H1 (cell line): ENCODE data around the gene DSE. TPM values are rescaled to one million over a fixed set of nuclear protein-coding genes. Genes with fewer than 3 reads are reported as not detected.

Experiments used
- CTCF ChIA-PET: fragments of 300-600 bp; sonication (Branson Sonifier 250); formaldehyde crosslinking; loops from one replicate; lab custom pipeline; 2021; ENCODE audit not compliant: partially characterized antibody; lab: Charles Lee
- POLR2A ChIA-PET: fragments of 300-600 bp; sonication (Branson Sonifier 250); formaldehyde crosslinking; loops from one replicate; lab custom pipeline; 2021; ENCODE audit warnings: inconsistent platforms; ENCODE audit not compliant: partially characterized antibody; lab: Charles Lee
- DNase-seq, 2 experiments: peaks; one replicate each; pipeline versions ENCODE4 v3.0.0 to v3.0.0-alpha.2; 2010 to 2022; ENCODE audit warnings: low spot score in 2 of 2, low read depth in 1 of 2, mixed read lengths in 1 of 2
- FAIRE-seq: peaks from 2 replicates; lab custom pipeline; 2011; peaks lifted over from hg19 to GRCh38; lab: Jason Lieb, UNC
- H2AFZ ChIP-seq: 2 replicates; pipeline ENCODE4 v1.8.1; 2012; ENCODE audit warnings: low read length, inconsistent platforms
- H2AK5ac ChIP-seq: 2 replicates; pipeline ENCODE4 v1.6.1; 2013; ENCODE audit warnings: low read depth, low read length
- H2BK120ac ChIP-seq: replicated peaks from 2 replicates; pipeline ENCODE3; 2013; ENCODE audit warnings: low read depth, low read length, inconsistent platforms
- H2BK12ac ChIP-seq: 2 replicates; pipeline ENCODE4 v1.6.1; 2013; ENCODE audit warnings: low read depth, low read length
- H2BK15ac ChIP-seq: 2 replicates; pipeline ENCODE4 v1.6.1; 2013; ENCODE audit warnings: low read length
- H2BK20ac ChIP-seq: 2 replicates; pipeline ENCODE4 v1.6.1; 2013; ENCODE audit warnings: low read length
- H2BK5ac ChIP-seq: 2 replicates; pipeline ENCODE4 v1.6.1; 2013; ENCODE audit warnings: low read depth, low read length
- H3K14ac ChIP-seq: 2 replicates; pipeline ENCODE4 v1.6.1; 2013; ENCODE audit warnings: inconsistent platforms; ENCODE audit not compliant: insufficient read length
- H3K18ac ChIP-seq: 2 replicates; pipeline ENCODE4 v1.6.1; 2013; ENCODE audit warnings: low read length; ENCODE audit errors: extremely low read depth
- H3K23ac ChIP-seq: 2 replicates; pipeline ENCODE4 v1.6.1; 2013; ENCODE audit warnings: inconsistent platforms; ENCODE audit not compliant: insufficient read length
- H3K23me2 ChIP-seq: 2 replicates; pipeline ENCODE4 v1.6.1; 2013; ENCODE audit warnings: low read depth, low read length
- H3K27ac ChIP-seq: 2 replicates; pipeline ENCODE4 v1.6.1; 2011; ENCODE audit warnings: low read depth, low read length, inconsistent platforms
- H3K27me3 ChIP-seq, 4 experiments: replicated peaks in 1 of 4; 1 replicate in 1 of 4; 2 replicates in 3 of 4; pipeline versions ENCODE4 v1.6.1 to v1.8.1; 2011 to 2013; ENCODE audit warnings: low read length in 3 of 4, mild to moderate bottlenecking in 3 of 4, inconsistent platforms in 2 of 4, mixed read lengths in 2 of 4, moderate library complexity in 1 of 4; ENCODE audit not compliant: control insufficient read depth in 3 of 4, insufficient read depth in 3 of 4; ENCODE audit errors: extremely low read depth in 1 of 4
- H3K36me3 ChIP-seq, 4 experiments: 2 replicates each; pipeline versions ENCODE4 v1.6.1 to v1.8.1; 2011 to 2013; ENCODE audit warnings: mild to moderate bottlenecking in 4 of 4, low read length in 3 of 4, moderate library complexity in 2 of 4, control low read depth in 1 of 4, inconsistent platforms in 1 of 4; ENCODE audit not compliant: insufficient read depth in 4 of 4, control insufficient read depth in 2 of 4
- H3K4ac ChIP-seq: replicated peaks from 2 replicates; pipeline ENCODE3; 2013; ENCODE audit warnings: low read length, low read depth, mixed read lengths, inconsistent platforms; ENCODE audit not compliant: insufficient read length
- H3K4me1 ChIP-seq, 4 experiments: replicated peaks in 1 of 4; 1 replicate in 1 of 4; 2 replicates in 3 of 4; pipeline versions ENCODE4 v1.6.1 to v1.8.1; 2011 to 2013; ENCODE audit warnings: low read length in 3 of 4, inconsistent platforms in 2 of 4, mixed read lengths in 1 of 4; ENCODE audit not compliant: insufficient read depth in 4 of 4, control insufficient read depth in 3 of 4
- H3K4me2 ChIP-seq, 2 experiments: 2 replicates each; pipeline versions ENCODE4 v1.6.1 to v1.8.1; 2011 to 2013; ENCODE audit warnings: low read depth in 2 of 2, low read length in 2 of 2, control low read depth in 1 of 2, inconsistent platforms in 1 of 2, mild to moderate bottlenecking in 1 of 2; ENCODE audit not compliant: insufficient read depth in 1 of 2
- H3K4me3 ChIP-seq, 4 experiments: fragments of 200-600, 300-600 bp in 1 of 4; sonication (generic), shearing (Covaris generic), sonication (Bioruptor Twin) in 1 of 4; 2 replicates each; pipeline versions ENCODE4 v1.5.1 to v1.8.1; 2011 to 2016; ENCODE audit warnings: low read length in 4 of 4, low read depth in 3 of 4, control low read depth in 2 of 4, inconsistent platforms in 2 of 4, mild to moderate bottlenecking in 2 of 4, mixed read lengths in 1 of 4, moderate library complexity in 1 of 4; ENCODE audit not compliant: insufficient read depth in 2 of 4; ENCODE audit errors: extremely low read depth in 1 of 4
- H3K56ac ChIP-seq: replicated peaks from 2 replicates; pipeline ENCODE3; 2013; ENCODE audit warnings: low read depth, mild to moderate bottlenecking, mixed read lengths, low read length, inconsistent platforms; ENCODE audit not compliant: insufficient read length
- H3K79me1 ChIP-seq: 2 replicates; pipeline ENCODE4 v1.6.1; 2013; ENCODE audit warnings: low read depth, low read length, control low read depth
- H3K79me2 ChIP-seq, 2 experiments: 2 replicates each; pipeline versions ENCODE4 v1.6.1 to v1.8.1; 2012 to 2013; ENCODE audit warnings: low read length in 2 of 2, mild to moderate bottlenecking in 2 of 2, inconsistent platforms in 1 of 2; ENCODE audit not compliant: insufficient read depth in 2 of 2, control insufficient read depth in 1 of 2
- H3K9ac ChIP-seq, 4 experiments: replicated peaks in 1 of 4; 1 replicate in 1 of 4; 2 replicates in 3 of 4; pipeline versions ENCODE4 v1.6.1 to v1.8.1; 2011 to 2013; ENCODE audit warnings: low read depth in 3 of 4, low read length in 3 of 4, control low read depth in 2 of 4, mild to moderate bottlenecking in 2 of 4, moderate library complexity in 2 of 4, inconsistent platforms in 1 of 4; ENCODE audit errors: extremely low read depth in 1 of 4
- H3K9me3 ChIP-seq, 2 experiments: 2 replicates each; pipeline versions ENCODE4 v1.6.1 to v1.8.1; 2012 to 2013; ENCODE audit warnings: mild to moderate bottlenecking in 2 of 2, moderate library complexity in 2 of 2, control low read depth in 1 of 2, inconsistent platforms in 1 of 2, low read depth in 1 of 2, low read length in 1 of 2, mixed read lengths in 1 of 2; ENCODE audit not compliant: insufficient read depth in 2 of 2
- H4K20me1 ChIP-seq, 2 experiments: replicated peaks in 1 of 2; 2 replicates each; pipeline versions ENCODE3 to v1.8.1; 2011 to 2013; ENCODE audit warnings: inconsistent platforms in 2 of 2, low read length in 2 of 2, mild to moderate bottlenecking in 1 of 2; ENCODE audit not compliant: insufficient read depth in 2 of 2, control insufficient read depth in 1 of 2
- H4K5ac ChIP-seq: 2 replicates; pipeline ENCODE4 v1.6.1; 2013; ENCODE audit warnings: low read length, low read depth, mixed read lengths, inconsistent platforms; ENCODE audit not compliant: insufficient read length
- H4K8ac ChIP-seq: 2 replicates; pipeline ENCODE4 v1.8.0; 2013; ENCODE audit warnings: mild to moderate bottlenecking, moderate library complexity, low read length, inconsistent platforms; ENCODE audit not compliant: insufficient read depth; ENCODE audit errors: extremely low read depth
- H4K91ac ChIP-seq: replicated peaks from 2 replicates; pipeline ENCODE3; 2013; ENCODE audit warnings: low read length, mixed read lengths, inconsistent platforms; ENCODE audit not compliant: insufficient read length
- ASH2L ChIP-seq: fragments of 200-600, 300-600 bp; sonication (generic); IDR thresholded peaks from one replicate; pipeline ENCODE4 v1.7.1; 2017; ENCODE audit warnings: low read length
- GABPA ChIP-seq: IDR thresholded peaks from 2 replicates; pipeline ENCODE4 v1.6.1; 2011; ENCODE audit warnings: mild to moderate bottlenecking, low read length, moderate library complexity, borderline replicate concordance; ENCODE audit not compliant: insufficient read depth
- JUN ChIP-seq: IDR thresholded peaks from 2 replicates; pipeline ENCODE4 v1.6.1; 2011; ENCODE audit warnings: low read depth, mild to moderate bottlenecking, improper control_type of control experiment, low read length
- KDM4A ChIP-seq: IDR thresholded peaks from one replicate; pipeline ENCODE4 v1.7.1; 2012; ENCODE audit warnings: low read depth, mild to moderate bottlenecking, moderate library complexity, low read length, inconsistent platforms; ENCODE audit not compliant: severe bottlenecking
- MAFK ChIP-seq: IDR thresholded peaks from 2 replicates; pipeline ENCODE4 v1.6.1; 2012; ENCODE audit warnings: low read depth, mild to moderate bottlenecking, improper control_type of control experiment, low read length
- NRF1 ChIP-seq: IDR thresholded peaks from 2 replicates; pipeline ENCODE4 v1.6.1; 2011; ENCODE audit warnings: mild to moderate bottlenecking, low read depth, low read length, improper control_type of control experiment
- SIX5 ChIP-seq: IDR thresholded peaks from 2 replicates; pipeline ENCODE4 v1.6.1; 2011; ENCODE audit warnings: mild to moderate bottlenecking, low read depth, low read length
- SUZ12 ChIP-seq: fragments of 200-600 bp; sonication (generic); IDR thresholded peaks from 2 replicates; pipeline ENCODE4 v1.6.1; 2012; ENCODE audit warnings: mild to moderate bottlenecking, inconsistent platforms, low read length, moderate library complexity, mixed read lengths
- TBP ChIP-seq: IDR thresholded peaks from 2 replicates; pipeline ENCODE4 v1.6.1; 2011; ENCODE audit warnings: low read depth, low read length, improper control_type of control experiment
- TEAD4 ChIP-seq: IDR thresholded peaks from 2 replicates; pipeline ENCODE4 v1.6.1; 2012; ENCODE audit warnings: low read depth, low read length, inconsistent platforms, mixed read lengths
- WGBS, 2 experiments: shearing (Covaris generic) in 1 of 2; methylation state at CpG; one replicate each; pipeline versions ENCODE4 v1.1.6 to v1.1.7; 2013 to 2015; ENCODE audit warnings: low lambda C conversion rate in 2 of 2, mixed read lengths in 2 of 2, inconsistent platforms in 1 of 2, low coverage in 1 of 2, missing lambda C conversion rate in 1 of 2; ENCODE audit not compliant: insufficient replicate concordance in 2 of 2, insufficient coverage in 1 of 2, insufficient read length in 1 of 2; ENCODE audit errors: extremely low coverage in 1 of 2, missing lambda C conversion rate in 1 of 2; 5-methylcytosine and 5-hydroxymethylcytosine counted together
- polyA plus RNA-seq, 7 experiments: library from polyadenylated mRNA; depleted of rRNA in 3 of 7; stranded (reverse) in 5 of 7; unstranded in 2 of 7; fragments of >200 nt in 5 of 7; fragments of 200-250 nt in 2 of 7; gene quantifications; 1 replicate in 5 of 7; 2 replicates in 1 of 7; 4 replicates in 1 of 7; pipeline versions ENCODE4 v1.2.1 to v1.2.3, GENCODE V29; 2011 to 2013; ENCODE audit warnings: missing spikeins in 2 of 7, mixed read lengths in 2 of 7
- total RNA-seq: library from RNA; stranded (reverse); fragmentation: NEBNext Ultra II Directional; extraction: Animal tissue kit (Norgen Biotek cat#: 25700); gene quantifications from 2 replicates; pipeline ENCODE4 v1.2.1, GENCODE V29; 2021
- TF ChIP-seq, protein P1 (sequence below): IDR thresholded peaks from 2 replicates; pipeline ENCODE4 v1.6.1; 2012; ENCODE audit warnings: inconsistent platforms
- TF ChIP-seq, protein P2 (sequence below): IDR thresholded peaks from 2 replicates; pipeline ENCODE4 v1.6.1; 2012; ENCODE audit warnings: low read length, inconsistent platforms

The DSE gene
- total and polyA plus RNA-seq, 2 of the 8 experiments (the other 6 are each of a cell fraction or from before 2014, with no cell fraction given), result 32.5 to 94.4 TPM

DNA sequence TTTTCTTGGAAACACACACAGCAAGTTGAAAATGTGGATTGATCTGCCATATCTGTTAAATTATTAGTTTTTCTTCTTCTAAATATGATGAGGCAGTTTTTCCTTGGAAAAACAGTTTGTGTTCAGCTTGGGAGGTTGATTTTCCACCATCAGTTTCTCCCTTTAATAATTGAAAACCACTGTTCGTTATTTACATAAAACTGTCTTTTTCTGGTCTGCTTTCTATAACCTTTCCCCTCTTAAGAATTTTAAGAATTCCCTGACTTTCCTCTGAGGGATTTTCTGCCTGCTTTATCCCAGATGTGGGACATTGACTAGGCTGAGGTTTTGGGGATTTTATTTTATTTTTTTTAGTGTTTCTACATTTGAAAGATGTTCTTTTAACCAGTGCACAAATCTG, 27.2 kb downstream of the DSE start:
- Histone ChIP-seq H3K4me2 (no peak overlapping the region), H2BK12ac (no peak overlapping the region), H2BK5ac (no peak overlapping the region), H2AK5ac (no peak overlapping the region), H3K4me3 (no peak overlapping the region), H2AFZ (no peak overlapping the region), H3K23me2 (no peaks in the 10 kb centered on the region), H4K91ac (no peak overlapping the region), H3K14ac (no peak overlapping the region), H3K56ac (no peak overlapping the region), H4K5ac (no peak overlapping the region), H3K18ac (no peak overlapping the region), H2BK120ac (no peak overlapping the region), H3K27ac (no peak overlapping the region), H4K20me1 (peaks cover 1 to 4% of the 10 kb centered on the region in 2 experiments), H3K27me3 (peaks cover 0 to 2% (median 0%) of the 10 kb centered on the region in 4 experiments; a peak in 1 of 7 replicates), H4K8ac (no peak overlapping the region), H3K79me2 (peaks cover 0 to 87% of the 10 kb centered on the region in 2 experiments; a peak in 2 of 4 replicates), H3K4me1 (no peaks in the 10 kb centered on the region; a peak in 1 of 7 replicates), H3K9ac (no peak overlapping the region), H3K9me3 (no peaks in the 10 kb centered on the region), H3K36me3 (peaks cover 0 to 4% (median 1%) of the 10 kb centered on the region in 4 experiments; a peak in 3 of 8 replicates), H2BK20ac (no peak overlapping the region), H2BK15ac (no peak overlapping the region), H3K4ac (no peak overlapping the region), H3K23ac (no peak overlapping the region), H3K79me1 (no peaks in the 10 kb centered on the region; the same call in 1 of the 2 replicates)
- ChIA-PET CTCF (interaction anchor here (0.6 kb wide), 1 partner anchor 354 kb away, joined by 3 read pairs; no protein-coding TSS in a partner anchor), POLR2A (no interaction called here)
- FAIRE-seq (no peak), DNase-seq (no peak)
- WGBS, 2 experiments, result 88% methylated on average over 1 of the region's 1 CpG; no CpG with 5 or more reads in 1 of the 2 experiments
- TF ChIP-seq TEAD4 (no peak), ASH2L (no peak), NRF1 (no peak), JUN (no peak), SIX5 (no peak), TBP (no peak), SUZ12 (no peak), GABPA (no peak), KDM4A (no peak), MAFK (no peak)
- TF ChIP-seq, protein P1, sequence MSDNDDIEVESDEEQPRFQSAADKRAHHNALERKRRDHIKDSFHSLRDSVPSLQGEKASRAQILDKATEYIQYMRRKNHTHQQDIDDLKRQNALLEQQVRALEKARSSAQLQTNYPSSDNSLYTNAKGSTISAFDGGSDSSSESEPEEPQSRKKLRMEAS, result no peak
- TF ChIP-seq, protein P2, sequence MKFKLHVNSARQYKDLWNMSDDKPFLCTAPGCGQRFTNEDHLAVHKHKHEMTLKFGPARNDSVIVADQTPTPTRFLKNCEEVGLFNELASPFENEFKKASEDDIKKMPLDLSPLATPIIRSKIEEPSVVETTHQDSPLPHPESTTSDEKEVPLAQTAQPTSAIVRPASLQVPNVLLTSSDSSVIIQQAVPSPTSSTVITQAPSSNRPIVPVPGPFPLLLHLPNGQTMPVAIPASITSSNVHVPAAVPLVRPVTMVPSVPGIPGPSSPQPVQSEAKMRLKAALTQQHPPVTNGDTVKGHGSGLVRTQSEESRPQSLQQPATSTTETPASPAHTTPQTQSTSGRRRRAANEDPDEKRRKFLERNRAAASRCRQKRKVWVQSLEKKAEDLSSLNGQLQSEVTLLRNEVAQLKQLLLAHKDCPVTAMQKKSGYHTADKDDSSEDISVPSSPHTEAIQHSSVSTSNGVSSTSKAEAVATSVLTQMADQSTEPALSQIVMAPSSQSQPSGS, result no peak
